Breast epithelium (tissue), 3 donors: ENCODE results near the gene KCNK2.

Experiments
- POLR2A ChIP-seq: fragments of 450-650 bp; IDR thresholded peaks from one replicate; pipeline ENCODE4 v1.6.1; 2016; ENCODE audit warnings: antibody characterized with exemption, mild to moderate bottlenecking, moderate library complexity
- TF ChIP-seq, protein P1 (sequence below), 3 donors: fragments of 450-650 bp; IDR thresholded peaks; one replicate each; pipeline ENCODE4 v1.5.1; 2016 to 2017; ENCODE audit warnings: antibody characterized with exemption in 3 of 3, mild to moderate bottlenecking in 3 of 3, moderate library complexity in 3 of 3

DNA sequence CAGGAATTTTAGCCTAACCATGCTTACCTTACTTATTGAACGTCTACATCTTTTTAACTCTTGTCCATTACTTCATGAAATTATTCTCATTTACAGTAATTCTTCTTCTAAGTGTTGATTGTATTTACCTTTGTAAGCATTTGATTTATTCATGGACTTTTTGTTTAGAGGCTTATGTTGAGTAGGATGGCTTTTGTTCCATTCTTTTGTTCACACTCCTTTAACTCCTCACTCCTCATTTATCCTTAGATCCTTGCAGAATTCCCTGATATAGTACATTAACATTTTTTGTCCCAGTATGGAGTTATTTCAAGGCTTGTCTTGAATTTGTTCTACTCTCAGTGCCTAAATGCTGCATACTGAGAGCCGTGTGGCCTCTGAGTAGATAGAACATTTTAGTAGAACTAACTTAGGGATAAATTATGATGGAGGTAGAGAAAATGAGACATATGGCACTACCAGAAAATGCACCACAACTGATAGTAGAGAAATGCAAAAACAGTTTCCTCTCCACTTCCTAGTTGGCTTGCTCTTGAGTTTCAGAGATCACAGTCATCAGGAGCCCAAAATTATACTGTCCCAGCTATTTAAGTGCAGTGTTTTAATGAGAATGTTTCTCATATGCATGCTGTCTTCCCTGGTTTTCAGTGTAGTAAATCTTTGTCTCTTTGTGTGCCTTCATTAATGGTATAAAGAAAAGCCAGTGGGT, 69.5 kb downstream of the KCNK2 start:
- TF ChIP-seq, protein P1, sequence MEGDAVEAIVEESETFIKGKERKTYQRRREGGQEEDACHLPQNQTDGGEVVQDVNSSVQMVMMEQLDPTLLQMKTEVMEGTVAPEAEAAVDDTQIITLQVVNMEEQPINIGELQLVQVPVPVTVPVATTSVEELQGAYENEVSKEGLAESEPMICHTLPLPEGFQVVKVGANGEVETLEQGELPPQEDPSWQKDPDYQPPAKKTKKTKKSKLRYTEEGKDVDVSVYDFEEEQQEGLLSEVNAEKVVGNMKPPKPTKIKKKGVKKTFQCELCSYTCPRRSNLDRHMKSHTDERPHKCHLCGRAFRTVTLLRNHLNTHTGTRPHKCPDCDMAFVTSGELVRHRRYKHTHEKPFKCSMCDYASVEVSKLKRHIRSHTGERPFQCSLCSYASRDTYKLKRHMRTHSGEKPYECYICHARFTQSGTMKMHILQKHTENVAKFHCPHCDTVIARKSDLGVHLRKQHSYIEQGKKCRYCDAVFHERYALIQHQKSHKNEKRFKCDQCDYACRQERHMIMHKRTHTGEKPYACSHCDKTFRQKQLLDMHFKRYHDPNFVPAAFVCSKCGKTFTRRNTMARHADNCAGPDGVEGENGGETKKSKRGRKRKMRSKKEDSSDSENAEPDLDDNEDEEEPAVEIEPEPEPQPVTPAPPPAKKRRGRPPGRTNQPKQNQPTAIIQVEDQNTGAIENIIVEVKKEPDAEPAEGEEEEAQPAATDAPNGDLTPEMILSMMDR (IDR thresholded peaks at IDR 0.05): no peak
- no peak for TF ChIP-seq POLR2A
